Kidney epithelial cell (primary cell): ENCODE data around the gene GALNT7. TPM values are rescaled to one million over a fixed set of nuclear protein-coding genes. Genes with fewer than 3 reads are reported as not detected.

Experiments
- DNase-seq: peaks from one replicate; pipeline ENCODE4 v3.0.0-alpha.2; 2010; ENCODE audit warnings: low read depth
- H3K27me3 ChIP-seq: 2 replicates; pipeline ENCODE4 v1.6.0; 2011; ENCODE audit warnings: low read length; ENCODE audit not compliant: control insufficient read depth, insufficient read depth
- H3K36me3 ChIP-seq: 2 replicates; pipeline ENCODE4 v1.5.1; 2011; ENCODE audit warnings: low read length; ENCODE audit not compliant: control insufficient read depth, insufficient read depth
- H3K4me3 ChIP-seq: 2 replicates; pipeline ENCODE4 v1.5.1; 2011; ENCODE audit warnings: low read depth, mild to moderate bottlenecking, control low read depth, low read length
- total RNA-seq: library from RNA; depleted of rRNA; stranded (reverse); fragments of >200 nt; gene quantifications from 2 replicates; pipeline ENCODE4 v1.2.3, GENCODE V29; 2015
- TF ChIP-seq, protein P1 (sequence below): IDR thresholded peaks from 2 replicates; pipeline ENCODE4 v1.5.1; 2011; ENCODE audit warnings: mild to moderate bottlenecking, moderate library complexity, low read length, control low read depth, inconsistent platforms; ENCODE audit not compliant: insufficient read depth, poor library complexity, severe bottlenecking

GALNT7 gene
- total RNA-seq, 1 donor from 2014 or later = 46.6 TPM

GRCh38 chr4:173360587-173361221 is 192.1 kb downstream of the GALNT7 start:
- no peak overlapping the region for H3K4me3 ChIP-seq
- H3K27me3 ChIP-seq = no peaks in the 10 kb centered on the region
- TF ChIP-seq, protein P1, sequence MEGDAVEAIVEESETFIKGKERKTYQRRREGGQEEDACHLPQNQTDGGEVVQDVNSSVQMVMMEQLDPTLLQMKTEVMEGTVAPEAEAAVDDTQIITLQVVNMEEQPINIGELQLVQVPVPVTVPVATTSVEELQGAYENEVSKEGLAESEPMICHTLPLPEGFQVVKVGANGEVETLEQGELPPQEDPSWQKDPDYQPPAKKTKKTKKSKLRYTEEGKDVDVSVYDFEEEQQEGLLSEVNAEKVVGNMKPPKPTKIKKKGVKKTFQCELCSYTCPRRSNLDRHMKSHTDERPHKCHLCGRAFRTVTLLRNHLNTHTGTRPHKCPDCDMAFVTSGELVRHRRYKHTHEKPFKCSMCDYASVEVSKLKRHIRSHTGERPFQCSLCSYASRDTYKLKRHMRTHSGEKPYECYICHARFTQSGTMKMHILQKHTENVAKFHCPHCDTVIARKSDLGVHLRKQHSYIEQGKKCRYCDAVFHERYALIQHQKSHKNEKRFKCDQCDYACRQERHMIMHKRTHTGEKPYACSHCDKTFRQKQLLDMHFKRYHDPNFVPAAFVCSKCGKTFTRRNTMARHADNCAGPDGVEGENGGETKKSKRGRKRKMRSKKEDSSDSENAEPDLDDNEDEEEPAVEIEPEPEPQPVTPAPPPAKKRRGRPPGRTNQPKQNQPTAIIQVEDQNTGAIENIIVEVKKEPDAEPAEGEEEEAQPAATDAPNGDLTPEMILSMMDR = peak; percentile 37
- no peaks in the 10 kb centered on the region for H3K36me3 ChIP-seq
- no peak for DNase-seq

DNA sequence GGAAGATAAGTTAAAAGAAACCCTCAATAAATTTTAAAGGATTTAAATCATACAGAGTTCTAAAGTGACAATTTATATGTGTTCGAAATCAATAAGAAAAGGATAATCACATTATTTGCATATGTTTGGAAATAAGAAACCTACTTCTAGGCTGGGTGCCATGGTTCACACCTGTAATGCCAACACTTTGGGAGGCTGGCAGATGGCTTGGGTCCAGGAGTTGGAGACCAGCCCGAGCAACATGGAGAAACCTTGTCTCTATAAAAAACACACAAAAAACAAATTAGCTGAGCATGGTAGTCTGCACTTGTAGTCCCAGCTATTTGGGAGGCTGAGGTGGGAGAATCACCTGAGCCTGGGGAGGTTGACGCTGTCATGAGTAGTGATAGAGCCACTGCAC is 194.1 kb downstream of the GALNT7 start:
- no peaks in the 10 kb centered on the region for H3K27me3 ChIP-seq
- no peak overlapping the region for H3K4me3 ChIP-seq
- H3K36me3 ChIP-seq = no peaks in the 10 kb centered on the region
- TF ChIP-seq, protein P1 = no peak
- DNase-seq = no peak

DNA sequence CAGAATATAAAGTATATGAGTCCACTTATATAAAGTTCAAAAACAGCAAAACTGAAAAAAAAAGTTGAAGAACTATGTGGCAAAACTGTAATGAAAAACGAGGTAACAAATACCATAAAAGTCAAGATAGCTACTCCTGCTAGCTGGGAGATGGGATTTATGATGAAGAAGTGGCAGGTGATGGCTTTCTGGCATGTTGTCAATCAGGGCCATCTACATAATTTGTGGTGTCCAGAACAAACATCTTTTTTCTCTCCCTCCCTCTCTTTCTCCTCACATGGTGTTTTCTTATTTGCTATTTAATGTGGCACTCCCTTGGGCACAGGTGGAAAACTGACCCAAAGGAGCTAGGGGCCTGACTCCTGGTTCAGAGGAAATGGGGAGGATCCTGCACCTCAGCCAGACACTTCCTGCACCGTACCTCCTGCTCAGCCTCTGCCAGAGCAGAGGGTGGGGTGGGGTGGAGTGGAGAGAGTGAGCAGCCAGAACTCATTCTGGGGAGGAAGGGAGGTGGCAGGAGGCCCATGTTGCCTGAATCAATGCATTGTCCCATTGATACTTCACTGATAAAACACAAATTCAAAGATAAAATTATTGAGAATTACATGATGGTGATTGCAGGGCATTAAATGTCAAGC is 196.9 kb downstream of the GALNT7 start:
- H3K36me3 ChIP-seq = no peaks in the 10 kb centered on the region
- TF ChIP-seq, protein P1 = no peak
- no peaks in the 10 kb centered on the region for H3K27me3 ChIP-seq
- no peak overlapping the region for H3K4me3 ChIP-seq
- no peak for DNase-seq

DNA sequence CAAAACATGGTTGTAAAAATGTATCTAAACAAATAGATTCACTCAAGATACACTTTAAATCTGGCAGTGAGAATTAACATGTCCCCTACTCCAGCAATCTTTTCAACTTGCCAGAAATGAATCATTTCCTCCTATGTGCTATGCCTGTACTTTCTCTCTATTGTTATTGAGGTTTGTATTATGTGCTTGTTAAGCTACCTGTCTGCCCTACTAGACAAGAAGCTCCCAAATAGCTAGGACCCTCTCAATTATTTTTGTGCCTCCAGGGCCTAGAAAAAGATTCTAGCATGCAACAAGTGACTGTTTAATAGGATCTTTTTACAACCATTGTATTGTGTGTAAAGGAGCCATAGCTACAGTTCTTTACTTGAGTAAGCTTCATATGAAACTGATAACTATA is 198.7 kb downstream of the GALNT7 start:
- TF ChIP-seq, protein P1 = no peak
- DNase-seq = no peak
- H3K36me3 ChIP-seq = no peaks in the 10 kb centered on the region
- no peaks in the 10 kb centered on the region for H3K27me3 ChIP-seq
- H3K4me3 ChIP-seq = no peak overlapping the region

GRCh38 chr4:173367946-173368345 is 199.3 kb downstream of the GALNT7 start:
- TF ChIP-seq, protein P1 = no peak
- Histone ChIP-seq H3K4me3 (no peak overlapping the region), H3K27me3 (no peaks in the 10 kb centered on the region), H3K36me3 (no peaks in the 10 kb centered on the region)
- DNase-seq = no peak

DNA sequence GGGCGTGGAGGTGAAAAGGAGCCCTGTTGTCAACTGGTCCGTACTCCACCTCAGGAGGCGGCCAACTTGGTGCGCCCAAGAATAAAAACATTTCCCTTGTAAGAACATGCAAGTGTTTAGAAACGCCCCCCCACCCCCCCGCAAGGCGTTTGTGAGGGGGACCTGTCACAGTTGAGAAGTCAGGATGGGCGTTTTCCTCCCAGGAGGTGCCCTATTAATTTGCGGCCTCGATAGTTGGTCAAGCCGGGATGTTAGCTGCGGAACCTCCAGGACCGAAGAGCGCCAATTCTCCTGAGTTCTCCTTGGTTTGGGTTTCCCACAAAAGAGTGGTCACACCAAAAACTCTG is 201.5 kb downstream of the GALNT7 start:
- TF ChIP-seq, protein P1 = no peak
- Histone ChIP-seq H3K4me3 (peak overlapping the region; percentile 60), H3K27me3 (no peaks in the 10 kb centered on the region), H3K36me3 (no peaks in the 10 kb centered on the region)
- DNase-seq = no peak
